Head of caudate nucleus (tissue), 42 donors: ENCODE measurements around the gene RRBP1.

Source experiments
- DNase-seq, 42 donors: peaks; one replicate each; pipeline versions ENCODE4 v3.0.0 to v3.0.0-alpha.2; 2020 to 2021; ENCODE audit warnings: mixed read lengths in 7 of 42
- intact Hi-C: fragments of 100-400 bp; cut with DNase I; formaldehyde crosslinking; loops from one replicate; pipeline ENCODE4 v1.15.0; 2022

The RRBP1 gene

DNA sequence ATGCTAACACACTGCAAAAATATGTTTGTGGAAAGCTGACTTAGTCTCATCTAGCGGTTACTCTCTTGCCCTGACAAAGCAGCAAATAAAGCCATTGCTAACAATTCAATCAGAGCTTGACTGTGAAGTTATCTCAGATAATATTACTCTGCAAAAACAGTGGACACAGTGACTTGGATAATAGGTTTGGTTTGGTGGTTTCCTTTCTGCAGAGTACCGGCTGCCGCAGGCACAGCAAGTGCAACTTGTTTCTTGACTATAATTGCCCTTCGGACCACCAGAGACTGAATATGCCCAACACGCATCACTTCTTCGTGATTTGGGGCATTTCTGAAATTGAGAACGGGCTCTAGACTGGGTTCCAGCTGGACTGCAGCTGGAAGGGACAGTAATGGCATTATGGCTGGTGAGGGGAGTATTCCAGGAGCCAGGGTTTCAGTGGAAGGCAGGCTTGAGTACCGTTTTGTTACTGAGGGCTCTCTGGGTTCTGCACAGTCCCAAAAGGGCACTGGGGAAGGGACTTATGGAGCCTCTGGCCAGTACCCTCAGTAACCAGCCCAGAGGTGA, 72.1 kb downstream of the RRBP1 start:
- peak in 2 of 42 donors; percentile 4 to 21 for DNase-seq
- intact Hi-C loops = no loop called here

DNA sequence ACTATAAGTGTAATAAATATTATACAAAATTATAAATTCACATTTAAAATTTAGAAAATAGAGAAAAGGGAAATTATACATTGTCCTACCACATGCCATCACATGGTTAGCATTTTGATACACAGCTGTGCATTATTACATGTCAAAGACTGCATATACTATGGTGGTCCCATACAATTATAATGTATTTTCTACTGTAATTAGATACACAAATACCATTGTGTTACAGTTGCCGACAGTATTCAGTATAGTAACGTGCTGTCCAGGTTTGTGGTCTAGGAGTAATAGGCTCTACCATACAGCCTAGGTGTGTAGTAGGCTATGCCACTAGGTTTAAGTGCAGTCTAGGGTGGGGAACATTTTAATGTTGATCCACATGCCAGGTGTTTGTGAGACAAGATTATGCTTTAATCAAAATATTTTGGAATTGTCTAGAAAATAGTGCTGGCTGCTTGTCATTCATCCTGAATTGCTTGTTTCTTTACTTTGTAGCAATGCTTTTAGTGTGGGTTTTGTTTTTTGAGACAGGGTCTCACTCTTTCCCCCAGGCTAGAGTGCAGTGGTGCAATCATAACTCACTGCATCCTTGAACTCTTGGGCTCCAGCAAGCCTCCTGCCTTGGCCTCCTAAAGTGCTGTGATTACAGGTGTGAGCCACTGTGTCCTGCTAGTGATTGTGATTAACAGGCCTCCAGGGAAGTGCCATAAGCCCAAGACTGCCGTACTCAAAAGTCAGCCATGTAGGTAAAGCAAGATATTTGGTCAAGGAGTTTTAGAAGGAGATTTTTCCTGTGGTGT, 73.1 kb downstream of the RRBP1 start:
- intact Hi-C loops = no loop called here
- peak in 1 of 42 donors; percentile 19 for DNase-seq

DNA sequence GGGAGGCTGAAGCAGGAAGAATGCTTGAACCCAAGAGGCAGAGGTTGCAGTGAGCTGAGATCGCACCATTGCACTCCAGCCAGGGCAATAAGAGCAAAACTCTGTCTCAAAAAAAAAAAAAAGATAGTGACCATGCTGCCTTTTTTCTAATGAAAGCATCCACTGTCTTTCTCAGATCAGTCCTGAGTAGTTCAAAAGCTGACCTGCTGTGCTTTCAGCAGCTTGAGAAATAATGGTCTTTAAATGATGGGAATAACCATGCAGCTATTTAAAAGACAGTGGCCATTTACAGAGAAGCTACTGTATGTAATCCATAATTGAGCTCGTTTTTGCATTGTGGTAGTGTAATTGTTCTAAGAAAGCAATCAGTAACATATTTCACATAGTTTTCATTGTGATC, 76.0 kb downstream of the RRBP1 start:
- intact Hi-C loops = no loop called here
- DNase-seq = no peak

DNA sequence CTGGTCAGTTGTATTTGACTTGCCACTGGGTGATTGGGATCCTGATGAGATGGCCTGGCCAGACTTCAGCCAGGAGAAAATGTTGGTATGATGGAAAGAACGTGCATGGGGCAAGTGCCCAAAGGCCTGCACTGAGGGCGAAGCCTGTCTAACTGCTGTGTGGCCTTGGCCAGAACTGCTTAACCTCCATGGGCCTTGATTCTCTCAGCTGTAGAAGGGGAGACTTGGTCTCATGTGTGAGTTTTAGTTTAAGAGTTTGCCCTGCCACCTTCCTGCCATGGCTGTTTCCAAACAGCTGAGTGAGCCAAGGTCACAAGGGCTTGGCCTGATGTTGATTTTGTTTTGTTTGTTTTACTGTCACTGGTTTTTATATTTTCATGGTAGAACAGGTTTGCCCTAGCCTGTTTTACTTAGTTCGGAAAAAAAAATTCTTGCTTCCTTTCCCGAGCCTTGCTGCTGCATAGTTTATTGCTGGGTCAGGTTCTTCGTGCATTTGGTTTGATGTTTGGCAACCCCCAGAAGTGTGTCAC, 76.8 kb downstream of the RRBP1 start:
- intact Hi-C loops = no loop called here
- DNase-seq = no peak

DNA sequence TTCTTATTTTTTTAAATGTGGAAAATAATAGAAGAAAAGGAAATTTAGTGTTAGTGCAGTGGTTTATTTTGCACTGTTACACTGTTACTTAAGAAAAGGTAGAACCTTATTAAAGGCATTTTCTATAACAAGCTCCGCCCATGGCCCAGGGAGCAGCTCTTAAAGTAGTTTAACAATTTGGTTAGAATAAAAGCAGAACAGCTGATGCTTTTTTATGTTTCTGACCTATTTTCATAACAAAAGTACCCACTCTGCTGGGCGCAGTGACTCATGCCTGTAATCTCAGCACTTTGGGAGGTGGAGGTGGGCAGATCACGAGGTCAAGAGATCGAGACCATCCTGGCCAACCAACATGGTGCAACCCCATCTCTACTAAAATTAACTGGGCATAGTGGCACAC, 79.5 kb downstream of the RRBP1 start:
- intact Hi-C loops = no loop called here
- DNase-seq = no peak

DNA sequence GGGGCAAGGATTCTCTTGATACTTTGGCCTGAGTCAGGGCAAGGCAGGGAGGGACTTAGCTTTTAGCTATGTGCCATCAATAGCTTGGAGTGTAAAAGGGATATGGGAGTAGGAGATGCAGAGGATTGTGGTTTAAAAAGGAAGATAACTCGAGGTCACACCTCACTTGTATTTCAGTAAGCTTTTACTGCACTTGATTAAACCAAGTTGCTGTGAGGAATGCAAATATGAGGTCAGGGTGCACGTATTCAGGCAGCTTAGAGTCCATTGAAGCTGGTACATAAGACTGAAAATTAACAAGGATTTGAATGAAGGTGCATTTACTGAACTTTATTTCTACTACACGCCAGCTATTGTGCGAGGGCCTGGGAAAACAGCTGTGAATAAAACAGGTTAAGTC, 80.1 kb downstream of the RRBP1 start:
- no peak for DNase-seq
- intact Hi-C loops = no loop called here

DNA sequence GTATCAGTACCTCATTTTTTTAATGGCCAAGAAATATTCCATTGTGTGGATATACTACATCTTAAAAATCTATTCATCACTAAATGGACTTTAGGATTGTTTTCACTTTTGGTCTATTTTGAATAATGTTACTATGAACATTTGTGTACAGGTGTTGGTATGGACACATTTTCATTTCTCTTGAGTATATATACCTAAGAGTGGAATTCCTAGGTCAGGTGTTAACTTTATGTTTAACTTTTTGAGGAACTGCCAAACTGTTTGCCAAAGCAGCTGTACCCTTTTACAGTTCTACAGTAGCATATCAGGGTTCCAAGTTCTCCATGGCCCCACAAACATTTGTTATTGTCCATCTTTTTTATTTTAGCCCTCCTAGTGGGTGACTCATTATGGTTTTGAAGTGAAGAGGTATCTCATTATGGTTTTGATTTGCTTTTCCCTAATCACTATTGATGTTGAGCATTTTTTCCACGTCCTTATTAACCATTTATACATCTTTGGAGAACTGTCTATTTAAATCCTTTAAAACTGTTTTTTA, 84.0 kb downstream of the RRBP1 start:
- intact Hi-C loops = no loop called here
- DNase-seq = no peak

DNA sequence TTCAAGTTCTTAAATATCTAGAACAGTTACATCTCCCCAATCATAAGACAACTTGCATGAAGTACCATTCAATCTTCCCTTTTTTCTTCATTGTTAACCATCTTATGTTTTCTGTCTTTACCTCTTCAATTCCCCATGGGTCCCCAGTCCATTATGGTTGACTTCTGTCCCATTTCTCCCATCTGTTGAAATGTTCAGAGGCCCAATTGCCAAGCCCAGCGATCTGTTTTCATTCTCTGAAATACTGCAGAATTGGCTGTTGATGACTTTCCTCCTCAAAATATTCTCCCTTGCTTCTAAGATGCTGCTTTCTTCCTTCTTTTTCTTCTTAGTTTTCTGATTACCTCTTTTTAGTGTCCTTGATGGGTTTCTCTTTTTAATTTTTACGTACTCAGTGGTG, 86.2 kb downstream of the RRBP1 start:
- DNase-seq = no peak
- intact Hi-C loops = no loop called here

DNA sequence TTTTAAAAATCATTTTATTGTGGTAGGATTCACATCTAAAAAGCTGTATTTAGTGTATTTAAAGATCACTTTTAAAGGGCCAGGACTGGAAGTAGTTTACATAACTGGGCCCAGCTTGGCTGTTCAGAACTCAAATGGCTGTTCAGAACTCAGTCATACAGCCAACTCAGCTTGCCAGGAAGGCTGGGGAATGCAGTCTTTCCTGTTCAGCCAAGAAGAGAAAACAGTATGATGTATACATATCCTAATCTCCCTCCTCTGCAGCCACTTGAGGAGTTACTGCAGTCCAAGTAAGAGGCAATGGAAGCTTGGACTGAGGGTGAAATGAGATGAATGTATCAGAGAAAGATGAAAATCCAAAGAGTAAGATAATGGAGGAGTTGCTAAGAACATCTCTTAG, 87.6 kb downstream of the RRBP1 start:
- intact Hi-C loops = no loop called here
- DNase-seq = no peak

DNA sequence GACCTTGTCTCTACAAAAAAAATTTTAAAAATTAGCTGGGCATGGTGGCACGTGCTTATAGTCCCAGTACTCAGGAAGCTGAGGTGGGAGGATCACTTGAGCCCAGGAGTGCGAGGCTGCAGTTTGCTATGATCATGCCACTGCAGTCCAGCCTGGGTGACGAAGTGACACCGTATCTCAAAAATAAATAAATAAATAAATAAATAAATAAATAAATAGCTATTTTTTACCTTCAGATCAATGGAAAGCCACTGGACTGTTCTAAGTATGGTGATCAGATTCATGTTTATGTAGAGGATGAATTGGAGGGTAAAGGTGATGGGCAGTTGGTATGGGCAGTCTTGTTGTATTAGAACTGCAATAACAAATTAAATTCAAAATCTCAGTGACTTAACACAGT, 88.1 kb downstream of the RRBP1 start:
- intact Hi-C loops = no loop called here
- DNase-seq = no peak

DNA sequence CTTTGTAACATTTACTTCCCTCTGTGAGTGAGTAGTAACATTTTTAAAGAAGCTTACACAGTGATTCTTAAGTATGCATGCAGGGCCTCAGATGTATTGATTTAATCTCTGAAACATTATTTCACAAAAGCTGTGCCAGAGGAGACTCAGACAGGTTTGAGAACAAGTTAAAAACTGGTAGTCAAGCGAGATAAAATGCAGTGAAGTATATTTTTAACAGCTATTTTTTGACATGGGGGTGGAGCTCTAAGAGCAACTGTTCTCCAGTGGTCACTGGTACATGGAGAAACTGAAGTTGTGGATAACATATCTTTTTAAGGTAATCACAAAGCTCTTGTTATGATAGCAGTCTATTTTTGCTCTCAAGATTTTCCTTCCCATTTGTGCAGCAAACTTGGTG, 91.8 kb downstream of the RRBP1 start:
- DNase-seq = no peak
- intact Hi-C loops = no loop called here

DNA sequence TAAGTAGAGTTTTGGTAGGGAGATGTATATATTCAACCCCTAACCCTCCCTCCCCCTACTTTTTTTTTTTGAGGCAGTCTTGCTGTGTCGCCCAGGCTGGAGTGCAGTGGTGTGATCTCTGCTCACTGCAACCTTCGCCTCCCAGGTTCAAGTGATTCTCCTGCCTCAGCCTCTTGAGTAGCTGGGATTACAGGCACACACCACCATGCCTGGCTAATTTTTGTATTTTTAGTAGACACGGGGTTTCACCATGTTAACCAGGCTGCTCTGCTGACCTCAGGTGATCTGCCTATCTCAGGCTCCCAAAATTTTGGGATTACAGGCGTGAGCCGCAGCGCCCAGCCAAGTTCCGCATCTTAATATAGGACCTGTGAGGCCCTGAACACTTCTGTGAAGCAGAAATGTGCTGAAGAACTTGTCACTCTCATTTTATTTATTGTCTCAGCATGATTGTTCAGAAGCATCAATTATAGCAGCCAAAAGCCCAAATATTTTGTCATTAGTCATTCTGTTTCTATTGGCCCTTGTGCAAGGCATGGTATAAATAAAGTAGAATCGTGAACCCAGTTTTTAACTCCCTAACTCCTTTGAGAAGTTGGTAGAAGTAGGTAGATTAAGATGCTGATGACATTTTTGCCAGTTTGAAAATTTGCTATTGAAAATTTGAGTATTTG, 92.7 kb downstream of the RRBP1 start:
- intact Hi-C loops = no loop called here

DNA sequence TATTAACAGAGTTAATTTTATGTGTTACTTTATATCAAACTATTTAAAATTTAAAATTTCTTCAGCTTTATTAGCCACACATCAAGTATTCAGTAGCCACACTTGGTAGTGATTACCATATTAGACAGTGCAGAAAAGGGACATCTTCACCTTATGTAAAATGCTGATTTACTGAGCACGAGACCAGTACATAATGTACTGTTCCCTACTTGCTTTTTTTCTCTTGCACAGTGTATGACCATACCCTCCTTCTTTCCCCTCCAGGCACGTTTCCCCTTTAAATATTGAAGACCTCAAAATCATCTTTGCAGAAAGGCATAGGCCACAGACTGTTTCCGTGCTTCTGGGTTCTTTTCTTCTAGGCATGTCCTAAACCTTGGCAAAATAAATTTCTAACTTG, 94.2 kb downstream of the RRBP1 start:
- intact Hi-C loops = no loop called here
- DNase-seq = no peak

More for the DNA sequence above, 92.7 kb downstream of the RRBP1 start:
- DNase-seq = no peak

DNA sequence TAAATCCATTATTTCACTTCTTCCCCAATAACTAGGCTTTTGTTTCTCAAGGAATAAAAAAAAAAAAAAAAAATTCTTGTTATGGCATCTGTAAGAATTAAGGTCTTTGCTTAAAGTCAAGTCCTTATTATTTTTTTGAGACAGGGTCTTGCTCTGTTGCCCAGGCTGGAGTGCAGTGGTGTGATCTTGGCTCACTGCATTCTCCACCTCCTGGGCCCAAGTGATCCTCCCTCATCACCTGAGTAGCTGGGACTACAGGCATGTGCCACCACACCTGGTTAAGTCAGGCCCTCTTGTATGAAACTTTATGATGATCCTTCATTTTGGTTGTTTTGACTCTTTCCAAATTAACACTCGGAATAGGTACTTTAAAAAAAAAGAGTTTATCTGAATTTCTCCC, 94.9 kb downstream of the RRBP1 start:
- intact Hi-C loops = no loop called here
- no peak for DNase-seq

DNA sequence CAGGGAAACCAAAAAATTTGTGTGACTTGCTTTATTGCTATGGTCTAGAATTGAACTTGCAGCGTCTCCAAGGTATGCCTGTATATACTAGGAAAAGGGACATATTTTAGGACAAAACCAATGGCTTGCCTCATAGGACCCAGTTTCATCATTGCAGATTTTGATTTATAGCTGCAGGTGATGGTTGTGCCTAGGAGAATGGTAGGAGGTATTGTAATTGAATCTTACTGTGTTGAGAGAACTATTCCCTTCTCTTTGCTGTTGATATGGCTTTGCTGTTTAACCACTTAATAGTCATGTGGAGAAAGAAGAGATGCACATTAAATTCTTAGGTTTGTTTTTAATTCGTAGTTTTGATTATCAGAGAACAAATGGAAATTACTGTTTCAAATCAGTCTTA, 95.8 kb downstream of the RRBP1 start:
- intact Hi-C loops = no loop called here
- DNase-seq = no peak

DNA sequence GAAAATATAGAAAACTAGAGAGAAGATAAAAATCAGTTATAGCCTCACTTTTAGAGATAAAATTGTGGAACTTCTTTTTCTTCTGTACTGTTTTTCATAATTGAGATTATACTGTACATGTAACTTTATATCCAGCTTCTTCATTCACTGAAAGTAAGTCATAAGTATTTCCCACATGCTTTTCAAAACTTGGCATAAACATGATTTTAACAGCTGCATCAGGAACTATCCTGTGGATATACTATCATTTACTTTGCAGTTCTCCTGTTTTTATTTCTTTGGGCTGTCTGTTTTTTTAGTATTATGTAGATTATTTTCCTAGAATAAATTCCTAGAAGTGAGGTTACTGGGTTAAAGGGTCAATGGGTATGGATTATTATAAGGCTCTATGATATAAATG, 97.4 kb downstream of the RRBP1 start:
- intact Hi-C loops = no loop called here
- DNase-seq = no peak

DNA sequence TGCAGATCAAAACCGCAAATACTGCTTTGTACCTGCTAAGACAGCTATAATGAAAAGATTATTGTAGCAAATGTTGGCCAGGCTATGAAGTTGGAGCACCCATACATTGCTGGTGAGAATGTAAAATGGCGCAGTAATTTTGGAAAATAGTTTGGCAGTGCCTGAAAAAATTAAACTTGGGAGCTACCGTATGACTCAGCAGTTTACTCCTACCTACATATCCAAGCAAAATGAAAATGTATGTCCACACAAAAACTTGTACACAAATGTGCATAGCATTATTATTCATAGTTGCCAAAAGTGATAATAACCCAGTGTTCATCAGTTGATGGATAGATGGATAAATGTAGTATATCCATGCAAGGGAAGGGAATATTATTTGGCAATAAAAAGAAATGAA, 98.9 kb downstream of the RRBP1 start:
- no peak for DNase-seq
- intact Hi-C loops = no loop called here

DNA sequence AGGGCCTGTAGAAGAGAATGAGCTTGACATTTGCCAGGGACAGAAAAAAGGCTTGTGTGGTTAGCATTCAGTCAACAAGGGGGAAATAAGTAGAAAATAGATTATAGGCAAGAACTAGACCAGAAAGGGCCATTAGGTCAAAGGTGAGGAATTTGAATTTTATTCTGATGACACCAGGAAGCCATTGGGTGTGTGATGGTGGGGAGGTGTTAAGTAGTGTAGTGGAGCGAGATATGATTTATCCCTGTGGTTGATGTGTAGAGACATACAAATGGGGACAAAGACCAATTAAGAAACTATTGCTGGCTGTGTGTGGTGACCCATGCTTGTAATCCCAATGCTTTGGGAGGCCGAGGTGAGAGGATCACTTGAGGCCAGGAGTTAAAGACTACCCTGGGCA, 101.1 kb downstream of the RRBP1 start:
- intact Hi-C loops = no loop called here
- no peak for DNase-seq

DNA sequence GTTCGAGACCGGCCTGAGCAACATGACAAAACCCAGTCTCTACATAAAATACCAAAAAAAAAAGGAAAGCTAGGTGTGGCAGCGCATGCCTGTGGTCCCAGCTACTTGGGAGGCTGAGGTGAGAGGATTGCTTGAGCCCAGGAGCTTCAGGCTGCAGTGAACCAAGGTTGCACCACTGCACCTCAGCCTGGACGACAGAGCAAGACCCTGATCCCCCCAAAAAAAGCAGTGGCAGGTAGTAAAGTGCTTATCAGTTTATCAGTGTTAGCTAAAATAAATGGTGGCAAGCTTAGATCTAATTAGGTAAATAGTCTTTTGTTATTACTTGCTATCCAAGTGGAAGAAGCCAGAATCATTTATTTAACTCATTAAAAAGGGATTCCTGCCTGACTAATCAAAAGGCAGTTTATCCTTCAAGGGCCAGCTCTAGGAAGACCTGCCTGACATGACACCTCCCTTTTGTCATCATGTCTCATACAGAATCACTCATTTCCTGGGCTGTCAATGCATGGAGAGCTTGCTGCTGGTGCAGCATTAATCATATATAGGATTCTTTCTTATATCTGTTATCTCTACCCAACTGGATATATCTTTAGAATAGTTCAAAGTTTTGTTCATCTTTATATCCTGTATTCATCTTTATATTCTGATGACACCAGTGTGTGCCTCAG, 102.5 kb downstream of the RRBP1 start:
- no peak for DNase-seq
- intact Hi-C loops = no loop called here

DNA sequence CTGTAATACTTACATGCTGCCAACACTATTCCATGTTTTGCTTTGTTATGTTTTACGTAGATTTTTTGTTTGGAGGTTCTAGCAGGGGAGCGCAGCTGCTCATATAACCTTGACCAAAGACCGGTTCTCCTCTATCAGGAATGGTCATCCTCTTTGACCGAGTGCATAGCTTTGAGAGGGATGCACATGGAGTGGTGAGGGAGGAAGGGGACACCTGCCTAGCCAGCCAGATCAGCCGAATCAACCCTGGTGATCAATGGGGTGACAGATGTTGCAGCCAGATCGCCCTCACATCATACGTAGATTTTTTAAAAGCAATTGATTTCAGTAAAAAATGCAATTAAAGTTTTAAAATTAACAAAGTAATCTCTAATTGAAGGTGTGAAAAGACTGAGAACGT, 105.8 kb downstream of the RRBP1 start:
- intact Hi-C loops = no loop called here
- no peak for DNase-seq
